Gastroesophageal sphincter (tissue), 4 donors: Measurements from ENCODE around the gene ASB12. TPM values are rescaled to one million over a fixed set of nuclear protein-coding genes. Genes with fewer than 3 reads are reported as not detected.
A peak's percentile ranks its signal among the peaks of the same experiment; 100 is the strongest.

Experiments
- ATAC-seq: fragments of 150-250 bp; one replicate; pipeline ENCODE4 v1.9.1; 2016; ENCODE audit warnings: mild to moderate bottlenecking, moderate library complexity
- H3K27ac ChIP-seq, 4 donors: fragments of 200-600 bp; sonication (generic) in 3 of 4; 1 replicate in 3 of 4; 2 replicates in 1 of 4; pipeline ENCODE4 v1.5.1; 2016 to 2019
- H3K27me3 ChIP-seq: fragments of 200-600 bp; sonication (generic); one replicate; pipeline ENCODE4 v1.5.1; 2019
- H3K36me3 ChIP-seq, 2 donors: fragments of 200-600 bp; sonication (generic); one replicate each; pipeline ENCODE4 v1.5.1; 2019; ENCODE audit warnings: control low read depth in 1 of 2
- H3K4me1 ChIP-seq, 3 donors: fragments of 200-600 bp; sonication (generic); 1 replicate in 2 of 3; 2 replicates in 1 of 3; pipeline ENCODE4 v1.5.1; 2016 to 2019; ENCODE audit warnings: control low read depth in 2 of 3
- H3K4me3 ChIP-seq, 2 donors: fragments of 200-600 bp; sonication (generic); one replicate each; pipeline ENCODE4 v1.5.1; 2019; ENCODE audit warnings: mild to moderate bottlenecking in 1 of 2, moderate library complexity in 1 of 2
- H3K9me3 ChIP-seq, 3 donors: fragments of 200-600 bp; sonication (generic); one replicate each; pipeline ENCODE4 v1.5.1; 2017 to 2019; ENCODE audit warnings: control low read depth in 2 of 3
- CTCF ChIP-seq, 4 experiments: fragments of 200-600 bp in 2 of 4; fragments of 450-650 bp in 2 of 4; sonication (generic) in 1 of 4; IDR thresholded peaks; one replicate each; pipeline ENCODE4 v1.5.1; 2017 to 2019; ENCODE audit warnings: antibody characterized with exemption in 4 of 4, mild to moderate bottlenecking in 2 of 4, moderate library complexity in 2 of 4
- EP300 ChIP-seq: sonication (generic); formaldehyde crosslinking; IDR thresholded peaks from one replicate; pipeline ENCODE4 v1.6.1; 2017; ENCODE audit warnings: antibody characterized with exemption, mild to moderate bottlenecking
- POLR2A ChIP-seq, 2 donors: fragments of 450-650 bp; IDR thresholded peaks; one replicate each; pipeline ENCODE4 v1.6.1; 2017; ENCODE audit warnings: antibody characterized with exemption in 2 of 2, mild to moderate bottlenecking in 2 of 2, moderate library complexity in 1 of 2
- POLR2AphosphoS5 ChIP-seq: sonication (generic); formaldehyde crosslinking; IDR thresholded peaks from one replicate; pipeline ENCODE4 v1.6.1; 2017; ENCODE audit warnings: antibody characterized with exemption
- WGBS, 2 donors: methylation state at CpG; one replicate each; pipeline ENCODE4 v1.1.5; 2018; ENCODE audit warnings: low coverage in 1 of 2; 5-methylcytosine and 5-hydroxymethylcytosine counted together
- total RNA-seq, 4 donors: library from RNA; depleted of rRNA; stranded (reverse); fragments of >200 nt; gene quantifications; one replicate each; pipeline ENCODE4 v1.1.0, GENCODE V29; 2016

The ASB12 gene
- total RNA-seq, 4 donors from 2014 or later, result not detected

GRCh38 chrX:64204252-64204651 is 26.2 kb downstream of the ASB12 start:
- TF ChIP-seq CTCF (IDR thresholded peaks at IDR 0.05) (no peak), POLR2AphosphoS5 (no peak), POLR2A (IDR thresholded peaks at IDR 0.05) (no peak), EP300 (no peak)
- no peaks in the 10 kb centered on the region for H3K27me3 ChIP-seq
- H3K27ac ChIP-seq, result peak overlapping the region; percentile 89 to 95 (median 92)
- ATAC-seq, result no peak
- H3K4me1 ChIP-seq, result peaks cover 0 to 46% (median 4%) of the 10 kb centered on the region in 3 donors
- H3K4me3 ChIP-seq, result peak overlapping the region; percentile 74
- no peaks in the 10 kb centered on the region for H3K36me3 ChIP-seq
- WGBS, 2 donors, result no CpG with 5 or more reads among the region's 23 CpGs
- H3K9me3 ChIP-seq, result no peaks in the 10 kb centered on the region

- Histone ChIP-seq H3K4me1 (peaks cover 0 to 44% (median 4%) of the 10 kb centered on the region in 3 donors), H3K4me3 (no peak overlapping the region), H3K27ac (peak overlapping the region in 1 of 4 donors; percentile 91), H3K36me3 (no peaks in the 10 kb centered on the region), H3K27me3 (no peaks in the 10 kb centered on the region), H3K9me3 (no peaks in the 10 kb centered on the region)
- no peak for ATAC-seq
- 71 to 100% methylated on average over 1 to 2 of the region's 2 CpGs for WGBS, 2 donors
- TF ChIP-seq EP300 (no peak), CTCF (IDR thresholded peaks at IDR 0.05) (no peak), POLR2AphosphoS5 (no peak), POLR2A (IDR thresholded peaks at IDR 0.05) (no peak)
Observed at GRCh38 chrX:64202808-64203325, 27.5 kb downstream of the ASB12 start.

GRCh38 chrX:64198036-64198435 is 32.4 kb downstream of the ASB12 start:
- no peak for ATAC-seq
- TF ChIP-seq CTCF (IDR thresholded peaks at IDR 0.05) (no peak), POLR2AphosphoS5 (no peak), POLR2A (IDR thresholded peaks at IDR 0.05) (no peak), EP300 (no peak)
- Histone ChIP-seq H3K4me3 (no peak overlapping the region), H3K27me3 (no peaks in the 10 kb centered on the region), H3K4me1 (peaks cover 0 to 16% (median 0%) of the 10 kb centered on the region in 3 donors), H3K27ac (no peak overlapping the region), H3K9me3 (no peaks in the 10 kb centered on the region), H3K36me3 (peaks cover 0 to 2% of the 10 kb centered on the region in 2 donors)

GRCh38 chrX:64196606-64197005 is 33.8 kb downstream of the ASB12 start:
- Histone ChIP-seq H3K27me3 (no peaks in the 10 kb centered on the region), H3K36me3 (peaks cover 0 to 17% of the 10 kb centered on the region in 2 donors), H3K4me1 (peaks cover 0 to 2% (median 0%) of the 10 kb centered on the region in 3 donors), H3K9me3 (no peaks in the 10 kb centered on the region), H3K4me3 (no peak overlapping the region), H3K27ac (no peak overlapping the region)
- ATAC-seq, result no peak
- 80% methylated on average over 2 of the region's 3 CpGs; no CpG with 5 or more reads in 1 of the 2 donors for WGBS, 2 donors
- TF ChIP-seq EP300, result no peak
- no peak for TF ChIP-seq CTCF (IDR thresholded peaks at IDR 0.05)
- TF ChIP-seq POLR2A (IDR thresholded peaks at IDR 0.05), result no peak
- no peak for TF ChIP-seq POLR2AphosphoS5

GRCh38 chrX:64195862-64196261 is 34.5 kb downstream of the ASB12 start:
- no peaks in the 10 kb centered on the region for H3K4me1 ChIP-seq
- WGBS, 2 donors, result 33% methylated on average over 1 of the region's 1 CpG; no CpG with 5 or more reads in 1 of the 2 donors
- no peak overlapping the region for H3K27ac ChIP-seq
- peaks cover 0 to 24% of the 10 kb centered on the region in 2 donors for H3K36me3 ChIP-seq
- no peaks in the 10 kb centered on the region for H3K27me3 ChIP-seq
- H3K4me3 ChIP-seq, result no peak overlapping the region
- TF ChIP-seq EP300 (no peak), CTCF (IDR thresholded peaks at IDR 0.05) (no peak), POLR2A (IDR thresholded peaks at IDR 0.05) (no peak), POLR2AphosphoS5 (no peak)
- no peaks in the 10 kb centered on the region for H3K9me3 ChIP-seq
- ATAC-seq, result no peak
